UCSD-AML1 (cell line): Measurements from ENCODE around the gene ALOX5.
"Not testable (repeated sequence)": the region's sequence is repeated elsewhere in the genome, so short reads cannot be mapped to it uniquely, and the experiment has no call there.

Experiments
- DNase-seq: peaks from one replicate; lab custom pipeline; 2025; ENCODE audit not compliant: unreplicated experiment; lab: John Stamatoyannopoulos, UW

The ALOX5 gene

GRCh38 chr10:45404087-45404769, 30.2 kb downstream of the ALOX5 start:
- peak; percentile 40 for DNase-seq

- DNase-seq = no peak
Measured at GRCh38 chr10:45404770-45405120, 30.7 kb downstream of the ALOX5 start.

- no peak for DNase-seq
Measured at GRCh38 chr10:45407542-45407941, 33.5 kb downstream of the ALOX5 start.

GRCh38 chr10:45408421-45409319, 34.7 kb downstream of the ALOX5 start:
- DNase-seq = no peak

- not testable (repeated sequence) for DNase-seq
Measured at GRCh38 chr10:45409347-45409746, 35.3 kb downstream of the ALOX5 start.

GRCh38 chr10:45409782-45410181, 35.8 kb downstream of the ALOX5 start:
- DNase-seq = no peak

GRCh38 chr10:45410489-45410806, 36.4 kb downstream of the ALOX5 start:
- DNase-seq = no peak

- no peak for DNase-seq
Measured at GRCh38 chr10:45410807-45411606, 37.0 kb downstream of the ALOX5 start.

- DNase-seq = no peak
Measured at GRCh38 chr10:45411607-45411940, 37.6 kb downstream of the ALOX5 start.

GRCh38 chr10:45415062-45415461, 41.0 kb downstream of the ALOX5 start:
- DNase-seq = not testable (repeated sequence)

- no peak for DNase-seq
Measured at GRCh38 chr10:45416603-45417002, 42.6 kb downstream of the ALOX5 start.

GRCh38 chr10:45417746-45418145, 43.7 kb downstream of the ALOX5 start:
- DNase-seq = no peak

- no peak for DNase-seq
Measured at GRCh38 chr10:45418417-45418848, 44.4 kb downstream of the ALOX5 start.

- DNase-seq = peak; percentile 78
Measured at GRCh38 chr10:45418849-45419675, 45.0 kb downstream of the ALOX5 start.

GRCh38 chr10:45419676-45420025, 45.6 kb downstream of the ALOX5 start:
- DNase-seq = no peak

- DNase-seq = peak; percentile 52
Measured at GRCh38 chr10:45420453-45421192, 46.6 kb downstream of the ALOX5 start.

GRCh38 chr10:45421221-45422097, 47.4 kb downstream of the ALOX5 start:
- DNase-seq = no peak

- no peak for DNase-seq
Measured at GRCh38 chr10:45422207-45422865, 48.3 kb downstream of the ALOX5 start.
